ENCODE data around the gene TRIM26.
"Not testable (repeated sequence)": the region's sequence is repeated elsewhere in the genome, so short reads cannot be mapped to it uniquely, and the experiment has no call there.

TRIM26 gene

GRCh38 chr6:30169658-30170614 lies 43.3 kb downstream of the TRIM26 start:
- peak; percentile 73 for DNase-seq

- no peak for DNase-seq
These were observed 44.5 kb downstream of the TRIM26 start for GRCh38 chr6:30168741-30169140.

DNA sequence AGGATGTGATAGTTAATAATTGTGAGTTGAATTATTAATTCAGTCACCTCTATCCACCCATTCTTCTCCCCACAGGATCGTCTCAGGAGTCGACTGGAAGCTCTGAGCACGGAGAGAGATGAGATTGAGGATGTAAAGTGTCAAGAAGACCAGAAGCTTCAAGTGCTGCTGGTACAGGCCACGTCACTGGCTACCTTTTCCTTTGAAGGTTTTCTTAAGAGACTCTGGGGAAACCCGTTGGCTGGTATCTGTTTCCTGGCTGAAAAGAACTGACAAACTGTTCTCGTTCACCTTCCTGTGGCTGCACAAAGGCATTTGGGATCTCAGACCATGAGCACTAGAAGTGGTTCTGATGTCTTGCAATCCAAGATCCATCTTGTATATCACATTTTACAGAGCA lies 46.1 kb downstream of the TRIM26 start:
- no peak for DNase-seq

- DNase-seq: not testable (repeated sequence)
These were observed 48.0 kb downstream of the TRIM26 start for GRCh38 chr6:30165238-30165637.

DNA sequence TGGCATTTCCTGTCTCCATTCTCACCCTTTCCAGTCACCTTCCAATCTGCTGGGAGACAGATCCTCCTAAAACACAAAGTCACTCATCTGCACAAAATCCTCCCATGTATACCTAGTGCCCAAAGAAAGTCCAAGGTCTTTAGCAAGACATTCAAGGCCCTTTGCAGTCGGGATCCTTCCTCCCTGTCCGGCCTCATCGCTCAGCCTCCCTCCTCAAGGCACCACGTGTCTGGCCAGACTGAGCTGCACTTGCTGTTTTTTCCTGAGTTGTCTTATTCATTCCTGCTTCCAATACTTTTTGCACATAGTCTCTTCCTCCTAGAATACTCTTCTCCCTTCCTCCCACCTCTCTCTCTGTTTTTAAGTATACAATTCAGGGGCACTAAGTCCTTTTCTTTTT lies 48.5 kb downstream of the TRIM26 start:
- DNase-seq: no peak

DNA sequence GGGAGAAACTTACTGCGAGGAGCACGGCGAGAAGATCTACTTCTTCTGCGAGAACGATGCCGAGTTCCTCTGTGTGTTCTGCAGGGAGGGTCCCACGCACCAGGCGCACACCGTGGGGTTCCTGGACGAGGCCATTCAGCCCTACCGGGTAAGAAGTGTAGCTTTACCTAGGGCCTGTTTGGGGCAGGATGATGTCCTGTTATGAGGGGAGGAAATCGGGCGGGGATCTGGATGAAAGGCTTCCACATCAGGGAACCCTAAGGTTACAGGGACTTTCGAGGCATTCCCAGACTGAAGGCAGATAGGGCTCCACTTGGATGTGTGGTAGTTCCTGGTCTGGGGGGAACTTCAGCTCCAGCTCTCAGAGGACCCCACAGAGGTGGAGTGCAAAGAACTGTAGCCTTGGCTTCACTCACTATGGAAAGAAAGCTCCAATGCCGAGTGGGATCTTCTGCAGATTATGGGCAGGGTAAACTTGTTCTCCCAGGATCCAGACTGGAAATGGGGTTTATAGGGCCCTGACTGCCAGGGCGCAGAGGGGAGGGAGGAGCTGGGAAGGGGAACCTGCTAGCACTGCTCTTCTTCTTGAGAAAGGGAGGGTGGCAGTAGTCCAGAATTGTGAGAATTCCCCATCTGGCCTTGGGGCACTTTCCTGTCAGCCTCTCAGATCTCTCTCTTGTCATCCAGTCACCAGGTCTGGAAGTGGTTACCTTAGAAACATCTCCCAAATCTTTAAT lies 49.1 kb downstream of the TRIM26 start:
- no peak for DNase-seq

GRCh38 chr6:30163090-30163917 lies 49.9 kb downstream of the TRIM26 start, which contains the start of gene TRIM15:
TSS of gene TRIM15 (plus strand) at chr6:30163546. CDS start at chr6:30163685, 139 bp downstream.
- peak; percentile 82 for DNase-seq

DNA sequence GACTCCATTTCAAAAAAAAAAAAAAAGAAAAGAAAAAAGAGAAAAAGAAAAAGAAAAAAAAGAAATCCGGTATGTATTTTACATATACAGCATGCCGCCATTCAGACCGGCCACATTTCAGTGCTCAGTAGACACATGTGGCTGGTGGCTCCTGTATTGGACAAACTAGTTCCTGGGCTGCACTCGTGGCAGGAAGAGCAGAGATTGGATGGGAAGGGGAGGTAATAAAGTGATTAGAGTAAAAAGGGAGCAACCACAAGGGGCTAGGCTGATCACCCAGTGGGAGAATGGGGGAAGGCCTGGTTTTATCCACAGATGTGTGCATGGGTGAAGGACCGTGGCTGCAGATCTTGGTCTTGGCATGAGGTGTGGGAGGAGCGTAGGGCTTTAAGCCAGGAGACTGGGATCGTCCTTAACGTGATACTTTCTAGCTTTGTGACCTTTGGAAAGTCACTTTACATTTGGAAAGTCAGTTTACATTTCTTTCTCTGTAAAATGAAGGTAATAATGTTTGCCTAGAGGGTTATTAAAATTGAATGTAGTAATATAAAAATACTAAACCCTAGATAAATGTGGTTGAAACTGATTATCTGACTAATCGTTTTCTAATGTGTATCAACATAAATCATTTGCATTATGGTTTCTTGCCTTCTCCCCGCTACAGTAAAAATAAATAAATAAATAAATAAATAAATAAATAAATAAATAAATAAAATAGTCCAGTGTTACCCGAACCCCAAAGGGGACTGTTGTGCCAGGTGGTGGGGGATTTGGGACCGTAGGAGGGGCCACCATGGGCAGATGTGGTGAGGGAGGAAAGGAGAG lies 50.7 kb downstream of the TRIM26 start:
- DNase-seq: no peak

DNA sequence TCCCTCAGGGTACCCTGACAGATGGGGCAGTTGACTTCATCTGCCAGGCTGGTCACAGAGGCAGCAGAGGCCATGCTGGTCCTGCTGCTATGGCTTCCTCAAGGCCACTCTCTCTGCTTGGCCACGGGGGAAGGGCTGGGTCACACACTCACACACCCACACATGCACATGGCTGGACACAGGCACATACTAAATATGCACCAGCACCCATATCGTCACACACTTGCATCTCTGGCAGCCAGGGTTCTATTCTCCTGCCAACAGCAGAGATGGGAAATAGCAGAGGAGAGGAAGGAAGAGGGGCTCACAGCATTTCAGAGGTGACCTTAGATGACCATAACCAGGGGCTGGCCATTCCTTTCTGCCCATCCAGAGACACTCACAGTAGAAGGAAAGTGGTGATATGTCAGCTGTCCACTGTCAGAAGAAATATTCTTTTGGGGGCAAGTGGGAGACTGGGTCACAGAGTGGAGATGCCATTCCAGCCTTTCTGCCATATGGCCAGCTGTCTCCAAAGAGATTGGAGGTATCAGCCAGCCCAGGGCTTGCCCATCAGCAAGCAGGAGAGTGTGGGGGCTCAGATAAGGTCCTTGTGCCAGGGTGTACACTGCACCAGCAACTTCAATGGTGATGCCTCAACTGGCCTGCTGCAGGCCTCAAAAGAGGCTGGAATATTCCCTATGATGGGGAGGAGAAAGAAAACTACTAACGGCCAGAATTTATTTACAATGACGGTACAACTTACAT lies 52.2 kb downstream of the TRIM26 start, which contains the start of gene TRIM10:
TSS of gene TRIM10 (minus strand) at position 427 of the 747 bp plus-strand sequence. CDS start at position 74, 353 bp downstream.
- DNase-seq: no peak

DNA sequence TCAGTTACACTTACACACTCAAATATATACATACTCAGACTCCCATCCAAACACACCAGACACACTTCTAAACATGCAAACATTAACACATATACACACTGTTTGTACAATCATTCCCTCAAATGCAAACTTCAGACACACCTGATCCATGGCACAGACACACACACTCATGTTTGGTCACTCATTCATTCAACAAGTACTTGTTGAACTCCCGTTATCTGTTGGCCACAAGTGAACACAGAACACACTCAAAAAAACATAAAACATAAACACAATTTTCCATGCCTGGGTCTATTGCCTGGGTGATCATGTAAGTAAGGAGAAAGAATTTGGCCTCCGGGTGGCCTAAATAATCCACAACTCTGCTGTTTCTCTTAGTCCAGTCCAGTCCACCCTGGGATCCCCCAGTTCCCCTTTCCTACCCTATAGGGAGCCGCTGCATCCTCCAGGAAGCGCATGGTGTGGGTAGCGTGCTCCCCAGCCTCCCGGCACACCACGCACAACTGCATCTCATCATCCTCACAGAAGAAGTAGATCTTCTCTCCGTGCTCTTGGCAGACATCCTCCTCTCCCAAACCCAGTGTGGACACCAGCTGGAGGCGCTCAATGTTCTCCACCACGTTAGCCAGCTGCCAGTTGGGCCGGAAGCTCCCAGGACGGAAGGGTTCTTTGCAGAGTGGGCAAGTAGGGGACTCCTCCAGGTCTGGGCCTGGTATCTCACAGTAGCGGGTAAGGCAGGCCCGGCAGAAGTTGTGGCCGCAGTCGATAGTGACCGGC lies 53.0 kb downstream of the TRIM26 start:
- no peak for DNase-seq

DNA sequence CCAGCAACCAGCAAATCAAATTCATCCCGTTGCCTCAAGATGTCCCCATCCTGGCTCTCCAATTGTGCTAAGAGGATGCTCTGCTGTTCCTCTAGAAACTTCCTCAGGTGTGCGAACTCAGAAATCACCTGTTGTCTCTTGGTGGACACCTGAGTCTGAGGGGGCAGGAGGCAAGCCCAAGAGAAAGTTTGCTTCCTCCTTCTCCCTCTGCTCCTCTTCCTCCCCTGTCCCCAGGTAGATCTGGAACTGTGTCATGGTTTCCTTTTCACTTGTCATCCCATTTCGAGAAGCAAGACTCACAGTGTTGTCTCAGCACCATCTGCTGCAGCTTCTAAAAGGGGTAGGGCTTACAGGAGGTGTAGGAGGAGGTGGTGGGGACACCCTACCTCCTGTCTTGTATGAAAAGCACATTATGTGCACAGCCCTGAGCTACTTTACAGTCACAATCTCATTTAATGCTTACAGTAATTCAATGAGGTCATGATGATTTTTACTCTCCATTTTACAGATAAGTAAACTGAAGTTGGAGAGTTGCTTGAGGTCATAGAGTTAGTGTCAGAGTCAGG lies 54.6 kb downstream of the TRIM26 start:
- no peak for DNase-seq

GRCh38 chr6:30157999-30158398 lies 55.2 kb downstream of the TRIM26 start:
- no peak for DNase-seq

GRCh38 chr6:30157581-30157980 lies 55.6 kb downstream of the TRIM26 start:
- no peak for DNase-seq

DNA sequence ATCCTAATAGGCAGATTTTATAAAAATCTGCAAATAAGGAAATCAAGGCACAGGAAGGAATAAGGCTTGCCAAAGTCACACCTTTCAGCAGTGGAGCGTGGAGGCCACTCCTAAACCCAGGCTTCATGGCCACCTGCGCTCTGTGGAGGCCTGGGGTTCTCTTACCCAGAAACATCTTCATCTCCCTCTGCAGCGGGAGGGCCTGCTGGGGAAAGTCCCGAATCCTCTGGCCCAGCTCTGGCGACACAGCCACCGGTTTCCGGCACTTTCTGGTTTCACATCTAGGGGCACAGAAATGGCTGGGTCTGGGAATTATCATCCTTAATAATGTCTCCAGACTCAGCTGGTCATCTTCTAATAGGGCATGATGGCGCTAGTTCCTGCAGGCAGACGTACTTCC lies 56.4 kb downstream of the TRIM26 start:
- DNase-seq: no peak

GRCh38 chr6:30156262-30156599 lies 57.0 kb downstream of the TRIM26 start:
- peak; percentile 16 for DNase-seq

DNA sequence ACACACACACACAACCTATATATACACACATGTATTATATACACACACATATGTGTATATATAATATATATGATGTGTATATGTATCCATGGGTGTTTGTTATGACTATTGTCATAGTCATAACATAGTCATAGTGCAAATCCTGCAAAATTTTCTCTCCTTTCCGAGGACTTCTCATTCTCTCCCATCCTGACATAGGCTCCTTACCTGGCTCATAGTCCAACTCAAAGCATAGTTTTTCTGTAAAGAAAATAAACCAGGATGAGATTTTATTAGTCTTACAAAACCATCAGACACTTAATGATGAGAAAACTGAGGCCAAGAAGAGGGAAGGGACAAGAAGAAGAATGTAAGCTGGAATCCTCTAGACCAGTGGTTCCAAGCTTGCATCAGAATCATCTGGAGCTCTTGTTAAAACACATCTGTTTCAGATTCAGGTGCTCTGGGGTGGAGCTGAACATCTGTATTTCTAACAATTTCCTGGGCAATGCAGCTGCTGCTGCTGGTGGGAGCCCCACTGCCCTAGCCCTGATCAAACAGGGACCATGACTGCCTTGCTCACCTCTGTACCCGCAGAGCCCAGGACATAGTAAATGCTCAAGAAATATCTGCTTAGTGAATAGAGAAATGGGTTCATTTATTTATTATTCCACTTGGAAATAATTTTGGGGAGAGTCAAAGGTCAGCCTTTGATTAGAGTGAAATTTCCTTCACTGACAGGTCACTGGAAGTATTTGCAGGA lies 57.5 kb downstream of the TRIM26 start:
- no peak for DNase-seq

DNA sequence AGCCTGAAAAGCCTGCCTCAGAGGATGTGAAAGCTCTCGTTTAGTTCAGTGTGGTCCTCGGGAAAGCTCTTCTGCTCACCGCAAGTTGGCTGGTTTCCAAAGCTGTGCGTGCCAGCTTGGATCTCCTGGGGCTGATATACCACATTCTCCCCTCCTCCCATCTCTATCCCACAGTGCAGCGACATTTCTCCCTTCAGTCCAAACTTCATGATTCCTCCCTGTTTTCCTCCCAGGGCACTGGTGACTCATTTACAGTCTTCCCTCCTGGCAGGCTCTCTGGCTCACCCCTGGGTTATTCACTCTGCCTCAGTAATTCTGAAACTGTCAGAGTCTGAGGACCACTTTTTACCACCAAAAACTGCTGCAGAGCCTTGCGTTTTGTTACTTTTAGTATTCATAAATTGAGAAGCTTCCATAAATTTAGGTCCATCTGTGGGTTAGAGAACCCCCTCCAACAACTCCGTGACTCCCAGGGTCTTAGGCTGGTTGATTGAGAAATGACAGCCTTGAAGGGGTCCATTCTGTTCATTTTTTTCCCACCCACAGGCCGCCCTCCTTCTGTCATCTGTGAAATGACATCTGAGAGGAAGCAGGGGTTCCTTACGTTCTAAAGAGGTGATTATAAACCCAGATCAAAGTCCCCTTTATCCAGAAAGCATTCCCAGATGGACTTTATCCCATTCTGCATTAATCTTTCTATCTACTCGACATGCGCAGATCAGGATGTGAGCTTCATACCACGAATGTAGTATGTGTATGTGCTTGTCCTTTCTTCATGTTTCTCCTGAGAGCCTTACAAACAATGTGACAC lies 58.3 kb downstream of the TRIM26 start:
- peak; percentile 52 for DNase-seq

DNA sequence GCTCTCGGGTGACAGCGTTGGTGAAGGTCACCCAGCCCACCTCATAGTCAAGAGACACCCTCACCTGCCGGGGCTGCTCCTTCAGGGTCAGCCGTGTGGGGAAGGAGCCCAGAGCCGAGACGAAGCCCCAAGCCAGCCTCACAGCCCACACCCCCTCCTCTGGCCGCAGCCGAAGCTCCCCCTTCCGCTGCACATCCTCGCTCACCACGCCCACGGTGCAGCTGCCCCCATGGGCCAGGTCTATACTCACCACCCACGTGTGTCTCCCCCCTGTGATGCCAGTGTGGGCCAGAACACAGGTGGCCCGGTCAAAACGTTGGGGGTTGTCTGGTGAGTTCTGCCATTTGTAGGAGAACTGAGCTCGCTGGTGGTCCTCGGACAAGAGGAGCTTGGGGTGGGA lies 59.1 kb downstream of the TRIM26 start:
- no peak for DNase-seq

All from DMS53 (cell line).